ENCODE results near the gene PADI2.

DNA sequence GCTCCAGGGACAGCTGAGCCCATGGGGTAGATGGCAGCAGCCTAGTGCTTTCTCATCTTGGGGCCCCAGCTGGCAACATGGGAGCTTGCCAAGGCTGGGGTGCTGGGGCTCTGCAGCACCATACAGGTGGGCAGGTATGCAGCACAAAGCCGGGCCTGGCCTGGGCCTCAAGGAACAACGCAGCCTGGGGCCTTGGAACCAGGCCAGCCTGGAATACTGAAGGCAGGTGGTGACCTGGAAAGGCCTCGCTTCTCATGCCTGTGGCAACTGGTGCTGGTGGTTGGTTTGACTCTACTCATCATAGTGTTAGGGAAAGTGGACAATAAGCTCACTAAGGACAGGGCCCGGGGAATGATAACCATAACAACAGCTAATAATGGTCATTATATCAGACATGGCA, 38.4 kb downstream of the PADI2 start:
- TF ChIP-seq CTCF (conservative IDR thresholded peaks at IDR 0.05; ENCODE audit: low read depth, low read length) (no peak), EZH2 (IDR thresholded peaks at IDR 0.05; ENCODE audit: borderline replicate concordance, low read depth, low read length, poor library complexity, severe bottlenecking) (no peak)
